C4-2B (cell line): Measurements from ENCODE around the gene FOXK2.

Experiments
- H3K27ac ChIP-seq: fragments of 450-650 bp; 2 replicates; pipeline ENCODE4 v1.5.1; 2017
- ZFX ChIP-seq: fragments of 450-650 bp; IDR thresholded peaks from 2 replicates; pipeline ENCODE4 v1.6.1; 2017
- TF ChIP-seq, protein P1 (sequence below): fragments of 450-650 bp; conservative IDR thresholded peaks from 2 replicates; pipeline ENCODE4 v1.5.1; 2017; ENCODE audit warnings: mild to moderate bottlenecking

FOXK2 gene

DNA sequence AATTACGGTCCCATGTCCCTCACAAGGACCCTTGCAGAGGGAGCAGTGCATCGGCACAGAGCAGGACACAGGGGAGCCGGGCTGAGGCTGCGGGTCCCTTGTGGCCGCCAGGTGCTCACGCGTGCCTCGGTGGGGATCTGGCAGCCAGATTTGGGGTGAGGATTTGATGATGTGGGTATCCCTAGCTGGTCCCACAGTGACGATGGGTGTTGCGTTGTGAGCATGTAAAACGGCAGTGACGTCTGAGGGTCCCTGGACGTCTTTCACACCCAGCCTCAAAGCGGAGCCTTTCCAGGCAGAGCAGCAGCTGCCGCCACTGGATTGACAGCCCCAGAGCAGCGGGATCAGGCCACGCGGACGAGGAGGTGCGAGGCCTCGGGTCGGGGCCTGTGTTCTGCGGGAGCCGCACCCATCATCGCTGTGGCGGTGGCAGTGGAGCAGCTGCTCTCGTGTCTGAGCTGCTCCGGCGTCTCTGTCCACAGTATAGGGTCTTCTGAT, 74.1 kb downstream of the FOXK2 start:
- H3K27ac ChIP-seq = peak overlapping the region; percentile 85
- no peak for TF ChIP-seq ZFX
- TF ChIP-seq, protein P1, sequence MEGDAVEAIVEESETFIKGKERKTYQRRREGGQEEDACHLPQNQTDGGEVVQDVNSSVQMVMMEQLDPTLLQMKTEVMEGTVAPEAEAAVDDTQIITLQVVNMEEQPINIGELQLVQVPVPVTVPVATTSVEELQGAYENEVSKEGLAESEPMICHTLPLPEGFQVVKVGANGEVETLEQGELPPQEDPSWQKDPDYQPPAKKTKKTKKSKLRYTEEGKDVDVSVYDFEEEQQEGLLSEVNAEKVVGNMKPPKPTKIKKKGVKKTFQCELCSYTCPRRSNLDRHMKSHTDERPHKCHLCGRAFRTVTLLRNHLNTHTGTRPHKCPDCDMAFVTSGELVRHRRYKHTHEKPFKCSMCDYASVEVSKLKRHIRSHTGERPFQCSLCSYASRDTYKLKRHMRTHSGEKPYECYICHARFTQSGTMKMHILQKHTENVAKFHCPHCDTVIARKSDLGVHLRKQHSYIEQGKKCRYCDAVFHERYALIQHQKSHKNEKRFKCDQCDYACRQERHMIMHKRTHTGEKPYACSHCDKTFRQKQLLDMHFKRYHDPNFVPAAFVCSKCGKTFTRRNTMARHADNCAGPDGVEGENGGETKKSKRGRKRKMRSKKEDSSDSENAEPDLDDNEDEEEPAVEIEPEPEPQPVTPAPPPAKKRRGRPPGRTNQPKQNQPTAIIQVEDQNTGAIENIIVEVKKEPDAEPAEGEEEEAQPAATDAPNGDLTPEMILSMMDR = no peak

GRCh38 chr17:82594571-82594970, 75.0 kb downstream of the FOXK2 start:
- TF ChIP-seq ZFX = no peak
- TF ChIP-seq, protein P1 = no peak

GRCh38 chr17:82595893-82596292, 76.4 kb downstream of the FOXK2 start:
- no peak overlapping the region for H3K27ac ChIP-seq
- TF ChIP-seq, protein P1 = no peak
- no peak for TF ChIP-seq ZFX

More at GRCh38 chr17:82594571-82594970, 75.0 kb downstream of the FOXK2 start:
- no peak overlapping the region for H3K27ac ChIP-seq

GRCh38 chr17:82596296-82596695, 76.8 kb downstream of the FOXK2 start:
- no peak overlapping the region for H3K27ac ChIP-seq

GRCh38 chr17:82596837-82597672, 77.5 kb downstream of the FOXK2 start:
- no peak for TF ChIP-seq ZFX
- TF ChIP-seq, protein P1 = no peak
- H3K27ac ChIP-seq = no peak overlapping the region

More at GRCh38 chr17:82596296-82596695, 76.8 kb downstream of the FOXK2 start:
- TF ChIP-seq, protein P1 = no peak
- no peak for TF ChIP-seq ZFX

DNA sequence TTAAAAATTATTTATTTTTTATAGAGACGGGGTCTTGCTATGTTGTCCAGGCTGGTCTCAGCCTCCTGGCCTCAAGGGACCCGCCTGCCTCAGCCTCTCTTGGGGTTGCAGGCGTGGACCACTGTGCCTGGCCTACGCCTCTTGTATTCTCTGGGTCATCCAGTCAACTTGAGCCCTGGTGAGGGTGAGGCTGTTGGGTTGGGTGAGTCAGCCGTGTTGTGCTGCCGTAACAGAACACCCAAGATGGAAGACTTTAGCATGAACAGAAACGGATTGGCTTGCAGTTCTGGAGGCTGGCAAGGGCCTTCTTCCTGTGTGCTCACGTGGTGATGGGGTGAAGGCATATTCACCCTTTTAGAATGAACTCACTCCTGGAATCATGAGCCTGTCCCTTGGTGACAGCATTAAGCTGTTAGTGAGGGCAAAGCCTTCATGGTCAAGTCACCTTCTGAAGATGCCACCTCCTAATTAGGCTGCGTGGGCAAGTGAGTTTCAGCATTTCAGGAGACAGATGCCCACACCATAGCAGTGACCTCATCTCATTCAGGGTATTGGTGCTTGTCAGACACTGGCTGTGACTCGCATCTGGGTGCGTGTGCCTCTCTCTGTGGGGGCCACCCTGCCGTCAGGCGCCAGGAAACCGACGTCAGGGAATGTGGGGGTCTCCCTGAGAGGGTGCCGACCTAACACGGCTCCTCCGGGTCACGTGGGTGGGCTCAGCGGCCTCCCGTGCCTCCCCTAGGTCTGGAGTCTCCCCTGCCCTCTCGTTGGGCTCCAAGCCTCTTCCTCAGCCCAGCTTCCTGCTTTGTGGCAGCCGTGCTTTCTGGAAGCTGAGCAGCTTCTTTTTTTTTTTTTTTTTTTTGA, 79.0 kb downstream of the FOXK2 start:
- H3K27ac ChIP-seq = no peak overlapping the region
- TF ChIP-seq, protein P1 = no peak
- no peak for TF ChIP-seq ZFX
